GM21367 (cell line): Measurements from ENCODE around the gene SPTBN5.
A peak's percentile ranks its signal among the peaks of the same experiment; 100 is the strongest.

Experiments
- ATAC-seq: cut with Tn5 transposase; IDR thresholded peaks from one replicate; pipeline ENCODE4 v1.9.1; 2021; ENCODE audit not compliant: unreplicated experiment

The SPTBN5 gene

GRCh38 chr15:41904541-41905005 lies 10.7 kb upstream of the SPTBN5 start:
- ATAC-seq = no peak

- no peak for ATAC-seq
Measured at GRCh38 chr15:41903782-41904181, 9.9 kb upstream of the SPTBN5 start.

GRCh38 chr15:41901431-41901830 lies 7.6 kb upstream of the SPTBN5 start:
- no peak for ATAC-seq

GRCh38 chr15:41900526-41901380 lies 6.9 kb upstream of the SPTBN5 start:
- no peak for ATAC-seq

DNA sequence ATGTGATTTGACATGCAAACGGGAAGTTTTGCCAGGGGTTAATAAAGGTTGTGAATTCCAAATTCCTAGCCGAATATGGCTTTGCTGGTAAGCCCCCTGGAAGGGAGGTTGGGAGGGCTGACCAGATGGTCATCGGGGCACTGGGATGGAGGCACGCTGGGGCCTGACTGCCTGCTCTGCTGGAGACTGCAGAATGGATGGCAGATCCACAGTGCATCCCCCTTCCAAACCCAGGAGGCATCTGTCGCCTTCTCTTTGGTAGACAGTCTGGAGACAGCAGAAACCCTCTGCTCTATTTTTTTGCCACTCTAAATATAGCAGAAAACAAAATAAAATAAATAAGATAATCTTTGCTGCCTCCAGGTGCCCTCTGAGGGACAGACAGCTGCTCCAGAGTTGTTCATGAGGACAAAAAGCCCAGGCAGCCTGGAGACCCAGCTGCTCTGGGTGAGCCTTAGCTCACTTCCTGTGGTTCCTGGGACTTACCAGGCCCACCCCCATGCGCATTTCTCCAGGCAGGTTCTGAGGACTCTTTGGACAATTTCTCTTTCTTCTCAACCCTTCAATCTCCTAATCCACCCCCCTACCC lies 6.1 kb upstream of the SPTBN5 start:
- no peak for ATAC-seq

DNA sequence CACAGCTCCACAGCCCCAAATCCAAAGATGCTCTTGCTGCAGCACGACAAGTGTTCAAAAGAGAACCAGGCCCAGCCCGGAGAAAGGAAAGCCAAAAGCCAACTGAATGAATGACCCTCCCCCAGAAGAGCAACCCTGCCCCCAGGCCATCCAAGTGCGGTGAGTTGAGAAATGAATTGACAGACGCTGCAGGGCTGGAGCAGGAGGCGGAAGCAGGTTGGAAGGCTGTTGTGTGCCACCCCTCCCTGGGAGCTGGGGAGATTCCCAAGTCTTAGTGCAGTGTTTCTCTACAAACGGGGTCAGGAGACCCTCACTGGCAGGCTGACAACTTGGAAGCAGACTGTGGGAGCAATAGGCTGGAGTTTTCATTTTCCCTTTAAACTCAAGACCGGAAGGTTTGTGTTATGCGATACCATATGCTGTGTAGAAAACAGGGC lies 3.5 kb upstream of the SPTBN5 start:
- ATAC-seq = no peak

DNA sequence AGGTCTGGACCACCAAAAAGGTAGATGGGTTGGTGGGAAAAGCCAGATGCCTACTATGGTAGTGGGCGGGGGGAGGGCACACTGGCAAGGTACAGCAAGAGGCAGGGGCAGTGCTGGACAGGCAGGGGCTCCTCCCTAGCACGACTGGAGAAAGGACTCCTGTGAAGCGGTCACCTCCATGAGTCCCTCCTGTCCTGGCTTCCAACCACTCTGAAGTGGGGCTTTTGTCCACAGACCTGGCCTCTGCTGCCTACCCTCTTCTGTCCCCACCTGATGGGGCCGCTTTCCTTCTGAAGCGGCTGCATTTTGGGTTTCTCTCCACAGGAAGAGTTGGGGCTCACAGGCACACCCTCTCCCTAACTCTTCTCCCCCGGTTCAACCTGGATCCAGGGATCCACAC lies 2.7 kb upstream of the SPTBN5 start:
- ATAC-seq = no peak

- ATAC-seq = no peak
Measured at GRCh38 chr15:41895957-41896356, 2.1 kb upstream of the SPTBN5 start.

- ATAC-seq = no peak
Measured at GRCh38 chr15:41895491-41895890, 1.6 kb upstream of the SPTBN5 start.

- peak; percentile 72 for ATAC-seq
Measured at GRCh38 chr15:41894791-41895463, 1.1 kb upstream of the SPTBN5 start.

- ATAC-seq = no peak
Measured at GRCh38 chr15:41894251-41894790, 468 bp upstream of the SPTBN5 start.

DNA sequence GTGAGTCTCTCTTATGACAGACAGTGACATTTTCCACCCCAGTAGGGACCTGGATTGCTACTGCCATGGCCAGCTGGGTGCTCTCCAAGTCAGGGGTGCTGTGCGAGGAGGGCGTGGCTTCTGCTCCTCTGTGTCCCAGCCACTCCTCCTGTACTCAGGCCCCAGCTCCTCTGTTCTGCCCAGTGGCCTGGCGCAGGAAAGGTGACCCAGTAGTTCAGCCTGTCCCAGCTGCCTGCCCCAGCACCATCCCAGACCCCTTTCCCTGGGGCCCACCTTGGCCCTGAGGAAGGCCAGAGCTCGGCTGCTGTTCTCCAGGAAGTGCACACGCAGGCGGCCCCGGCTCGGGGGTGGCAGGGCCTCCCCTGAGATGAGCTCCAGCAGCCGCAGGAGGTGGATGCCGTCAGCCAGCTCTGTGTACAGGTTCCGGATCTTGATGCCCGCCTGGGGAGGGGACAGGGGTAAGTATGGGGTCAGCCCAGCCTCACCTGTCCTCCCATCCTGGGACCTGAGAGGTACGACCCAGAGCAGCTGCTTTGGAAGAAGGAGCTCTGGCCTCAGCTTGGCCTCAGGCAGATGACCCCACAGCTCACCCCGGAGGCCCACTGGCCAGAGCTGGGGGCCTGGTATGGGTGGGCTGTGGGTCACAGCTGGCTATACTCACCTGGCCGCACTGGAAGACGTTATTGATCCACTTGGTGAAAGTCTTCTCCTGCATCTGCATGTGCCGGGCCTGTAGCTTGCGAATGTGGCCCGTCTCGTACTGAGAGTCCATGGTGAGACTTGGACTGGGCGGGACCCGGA lies 1.0 kb downstream of the SPTBN5 start:
- no peak for ATAC-seq

DNA sequence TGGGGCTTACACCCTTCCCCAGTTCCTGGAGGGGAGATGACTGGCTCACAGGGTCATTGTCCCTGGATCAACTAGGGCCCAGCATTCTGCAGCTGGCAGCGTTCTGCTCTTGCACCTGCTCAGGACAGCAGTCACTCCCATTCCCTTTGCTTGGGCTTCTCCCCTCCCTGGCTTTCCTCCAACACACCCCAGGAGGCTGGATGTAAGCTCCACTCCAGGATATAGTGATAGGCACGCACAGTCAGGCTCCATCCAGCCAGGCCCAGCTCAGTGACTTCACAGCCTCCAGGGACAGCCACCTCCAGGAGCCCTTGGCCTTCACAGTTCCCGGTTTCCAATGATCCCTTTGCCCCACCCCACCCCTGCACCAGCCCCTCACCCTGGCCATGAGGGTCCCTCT lies 1.9 kb downstream of the SPTBN5 start:
- ATAC-seq = no peak

- ATAC-seq = no peak
Measured at GRCh38 chr15:41891226-41891625, 2.6 kb downstream of the SPTBN5 start.

GRCh38 chr15:41890050-41890690 lies 3.7 kb downstream of the SPTBN5 start:
- no peak for ATAC-seq

DNA sequence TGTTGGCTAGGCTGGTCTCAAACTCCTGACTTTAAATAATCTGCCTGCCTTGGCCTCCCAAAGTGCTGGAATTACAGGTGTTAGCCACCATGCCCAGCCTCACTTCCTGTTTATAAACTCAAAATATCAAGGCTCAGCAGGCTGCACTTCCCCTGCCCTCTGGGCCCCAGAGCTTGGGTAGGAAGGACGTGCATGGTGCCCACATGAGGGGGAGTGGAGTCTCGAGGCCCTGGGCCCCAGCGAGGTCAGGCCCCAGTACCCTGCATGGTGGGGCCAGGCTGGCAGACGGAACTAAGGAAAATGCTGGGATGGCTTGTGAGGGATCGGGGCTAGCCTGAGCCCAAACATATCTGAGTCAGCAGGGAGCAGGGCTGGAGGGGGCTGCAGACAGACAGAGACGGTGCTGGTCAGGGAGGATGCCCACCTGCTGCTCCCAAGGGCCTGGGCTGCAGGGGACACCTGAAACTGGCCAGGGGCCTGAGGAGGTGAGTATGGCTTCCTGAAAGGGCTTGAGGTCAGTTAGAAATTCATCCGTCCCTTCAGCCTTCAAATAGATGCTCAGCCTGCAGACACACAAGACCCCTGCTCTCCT lies 5.1 kb downstream of the SPTBN5 start:
- ATAC-seq = no peak

DNA sequence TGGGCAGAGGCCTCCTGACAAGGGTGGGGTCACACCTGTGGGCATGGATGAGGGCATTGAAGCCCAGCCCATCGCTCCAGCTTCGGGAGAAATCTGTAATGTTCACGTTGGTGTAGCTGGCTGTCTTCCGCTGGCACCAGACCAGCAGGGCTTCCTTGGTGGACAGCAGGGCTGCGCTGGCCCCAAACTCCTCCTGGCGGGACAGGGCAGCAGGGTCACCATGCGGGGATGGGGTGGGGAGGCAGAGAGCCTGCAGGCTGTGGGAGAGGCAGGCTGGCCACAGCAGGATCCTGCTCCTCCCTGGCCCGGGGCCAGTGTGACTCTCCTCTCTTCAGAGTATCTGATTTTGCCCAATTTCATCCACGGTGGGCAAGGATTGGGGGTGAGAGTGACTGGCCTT lies 6.0 kb downstream of the SPTBN5 start:
- no peak for ATAC-seq

DNA sequence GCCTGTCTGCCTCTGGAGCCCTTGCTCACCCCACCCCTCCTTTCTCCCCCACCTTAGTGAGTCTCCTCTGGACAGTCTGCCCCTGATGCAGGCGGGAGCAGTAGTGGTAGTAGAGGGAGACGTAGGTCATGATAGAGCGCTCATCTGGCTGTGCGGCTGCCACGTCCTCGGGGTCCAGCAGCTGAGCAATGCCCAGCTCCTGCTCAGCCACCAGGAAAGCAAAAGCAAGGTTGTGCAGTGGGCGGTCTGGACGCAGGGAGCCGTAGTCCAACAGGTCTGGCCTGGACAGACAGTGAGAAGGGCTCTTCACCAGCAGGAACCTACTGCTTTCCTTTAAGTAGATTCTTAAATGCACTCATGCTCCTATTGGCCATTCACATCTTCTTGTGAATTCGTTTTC lies 6.7 kb downstream of the SPTBN5 start:
- ATAC-seq = no peak

DNA sequence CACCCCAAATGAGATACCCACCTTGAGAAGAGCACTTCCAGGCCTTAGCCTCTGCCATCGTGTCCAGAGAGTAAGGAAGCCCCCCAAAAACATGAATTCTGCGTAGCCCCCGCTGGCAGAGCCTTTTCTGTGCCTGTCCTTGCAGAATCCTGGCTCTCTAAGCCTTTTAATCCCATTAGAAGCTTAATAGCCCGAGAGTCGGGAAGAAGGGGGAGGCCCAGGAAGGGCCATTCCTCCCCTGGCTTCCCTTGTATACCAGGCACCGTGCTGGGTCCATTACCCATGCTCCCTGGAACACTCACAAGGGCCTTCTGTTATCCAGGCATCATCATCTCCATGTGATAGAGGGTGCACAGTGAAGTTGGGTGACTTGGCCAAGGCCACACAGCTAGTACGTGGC lies 7.1 kb downstream of the SPTBN5 start:
- ATAC-seq = no peak

DNA sequence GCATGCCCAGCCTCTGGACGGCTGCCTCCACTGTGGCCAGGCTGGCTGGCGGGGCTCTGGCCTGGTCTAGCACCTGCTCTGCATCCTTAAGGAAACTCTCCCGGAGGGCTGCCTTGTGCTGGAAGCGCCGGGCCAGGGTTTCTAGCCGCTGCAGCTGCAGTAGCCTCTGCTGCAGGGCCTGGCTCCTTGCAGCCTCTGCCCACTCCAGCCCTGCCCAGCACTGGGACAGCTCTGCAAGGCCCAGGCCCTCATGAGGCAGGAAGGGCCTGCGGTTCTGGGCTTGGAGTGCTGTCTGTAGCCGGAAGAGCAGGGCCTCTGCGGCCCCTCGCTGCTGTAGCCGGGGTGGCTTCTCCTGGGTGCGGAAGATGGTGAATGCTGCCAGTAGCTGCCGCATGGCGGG lies 8.0 kb downstream of the SPTBN5 start:
- no peak for ATAC-seq
